K562 (cell line): ENCODE results near the gene CTSL. TPM values are rescaled to one million over a fixed set of nuclear protein-coding genes. Genes with fewer than 3 reads are reported as not detected.

ENCODE experiments used
- ATAC-seq: fragments of 200-7000 bp; cut with Tn5 transposase; 3 replicates; pipeline ENCODE4 v1.9.1; 2020; ENCODE audit warnings: moderate library complexity
- BruUV-seq: library from RNA; stranded (reverse); fragments of 400-500 nt; replicated peaks from 2 replicates; lab custom pipeline; 2021; lab: Mats Ljungman, UMichigan
- CTCF ChIA-PET: fragments of 300-600 bp; formaldehyde crosslinking; extraction: SDS; loops from one replicate; lab custom pipeline; 2021; ENCODE audit warnings: low intra/inter-chr PET ratio; lab: Yijun Ruan, JAX
- POLR2A ChIA-PET: fragments of 300-600, 350-650 bp; sonication (Branson Sonifier 250); formaldehyde crosslinking; extraction: SDS; loops from one replicate; lab custom pipeline; 2021; ENCODE audit warnings: antibody characterized with exemption, inconsistent platforms; lab: Yijun Ruan, JAX
- DNase-seq, 4 experiments: peaks; one replicate each; pipeline versions ENCODE4 v3.0.0 to v3.0.0-alpha.2; 2011 to 2018; ENCODE audit warnings: low spot score in 3 of 4, mixed read lengths in 3 of 4; ENCODE audit errors: extremely low read depth in 1 of 4
- FAIRE-seq: peaks from 2 replicates; lab custom pipeline; 2011; peaks lifted over from hg19 to GRCh38; lab: Jason Lieb, UNC
- H2AFZ ChIP-seq: 2 replicates; pipeline ENCODE4 v1.6.0; 2011; ENCODE audit warnings: low read depth, low read length, control low read depth, inconsistent platforms
- H3K27ac ChIP-seq: fragments of 200-600 bp; 3 replicates; pipeline ENCODE4 v1.8.0; 2011; ENCODE audit warnings: low read depth, mild to moderate bottlenecking, control low read depth, inconsistent platforms, low read length, moderate library complexity, mixed read lengths; ENCODE audit errors: extremely low read depth
- H3K27me3 ChIP-seq, 2 experiments: fragments of 300-600 bp in 1 of 2; 2 replicates in 1 of 2; 3 replicates in 1 of 2; pipeline versions ENCODE4 v1.6.0 to v1.8.0; 2011; ENCODE audit warnings: inconsistent platforms in 2 of 2, low read length in 2 of 2, mild to moderate bottlenecking in 1 of 2, mixed read lengths in 1 of 2, moderate library complexity in 1 of 2; ENCODE audit not compliant: control insufficient read depth in 2 of 2, insufficient read depth in 2 of 2
- H3K36me3 ChIP-seq: fragments of 300-600 bp; 3 replicates; pipeline ENCODE4 v1.8.0; 2011; ENCODE audit warnings: mild to moderate bottlenecking, low read length, inconsistent platforms; ENCODE audit not compliant: control insufficient read depth, insufficient read depth
- H3K4me1 ChIP-seq, 2 experiments: fragments of 200-600 bp in 1 of 2; replicated peaks in 1 of 2; 2 replicates in 1 of 2; 3 replicates in 1 of 2; pipeline versions ENCODE4 v1.5.1 to v1.8.0; 2011; ENCODE audit warnings: inconsistent platforms in 2 of 2, low read length in 2 of 2, mild to moderate bottlenecking in 1 of 2, mixed read lengths in 1 of 2, moderate library complexity in 1 of 2; ENCODE audit not compliant: control insufficient read depth in 2 of 2, insufficient read depth in 2 of 2
- H3K4me2 ChIP-seq: 2 replicates; pipeline ENCODE4 v1.6.1; 2011; ENCODE audit warnings: low read length, control low read depth, inconsistent platforms, mixed read lengths; ENCODE audit not compliant: insufficient read depth
- H3K4me3 ChIP-seq: fragments of 200-600 bp; sonication (generic), shearing (Covaris generic); 2 replicates; pipeline ENCODE4 v1.5.1; 2016; ENCODE audit warnings: control low read depth, inconsistent platforms
- H3K79me2 ChIP-seq: fragments of 200-600 bp; 3 replicates; pipeline ENCODE4 v1.8.0; 2011; ENCODE audit warnings: low read length, inconsistent platforms; ENCODE audit not compliant: control insufficient read depth, insufficient read depth
- H3K9ac ChIP-seq, 2 experiments: 2 replicates each; pipeline versions ENCODE4 v1.6.0 to v1.6.1; 2011; ENCODE audit warnings: low read depth in 2 of 2, low read length in 2 of 2, control low read depth in 1 of 2, inconsistent platforms in 1 of 2, mild to moderate bottlenecking in 1 of 2, mixed read lengths in 1 of 2; ENCODE audit not compliant: insufficient read depth in 1 of 2
- H3K9me1 ChIP-seq: one replicate; pipeline ENCODE4 v1.6.0; 2011; ENCODE audit warnings: inconsistent platforms, mild to moderate bottlenecking, low read length, moderate library complexity; ENCODE audit not compliant: control insufficient read depth, insufficient read depth
- H3K9me3 ChIP-seq: replicated peaks from 2 replicates; pipeline ENCODE4 v1.5.1; 2011; ENCODE audit warnings: low read depth, low read length, inconsistent platforms; ENCODE audit not compliant: control insufficient read depth, insufficient read depth
- H4K20me1 ChIP-seq: replicated peaks from 2 replicates; pipeline ENCODE4 v1.6.1; 2011; ENCODE audit warnings: low read length, inconsistent platforms, mixed read lengths; ENCODE audit not compliant: control insufficient read depth, insufficient read depth
- ADNP ChIP-seq: fragments of 200-800 bp; sonication (Bioruptor generic); IDR thresholded peaks from 2 replicates; pipeline ENCODE4 v1.6.1; 2016; ENCODE audit warnings: missing genetic modification characterization, missing compliant biosample characterization
- ARID1B ChIP-seq: fragments of 450-650 bp; IDR thresholded peaks from 2 replicates; pipeline ENCODE4 v1.6.1; 2016; ENCODE audit warnings: antibody characterized with exemption, mild to moderate bottlenecking, inconsistent platforms
- CBFA2T2 ChIP-seq: fragments of 450-650 bp; conservative IDR thresholded peaks from 2 replicates; pipeline ENCODE4 v1.6.1; 2017; ENCODE audit warnings: mild to moderate bottlenecking
- CBFA2T3 ChIP-seq: fragments of 450-650 bp; IDR thresholded peaks from 2 replicates; pipeline ENCODE4 v1.6.1; 2017
- CREB1 ChIP-seq, 2 experiments: sonication (generic) in 1 of 2; formaldehyde crosslinking in 1 of 2; IDR thresholded peaks; 2 replicates each; pipeline versions ENCODE4 v1.6.1 to v1.8.0; 2012 to 2022; ENCODE audit warnings: inconsistent platforms in 1 of 2, mild to moderate bottlenecking in 1 of 2, missing genetic modification reagents in 1 of 2, moderate library complexity in 1 of 2
- EHMT2 ChIP-seq: fragments of 450-650 bp; IDR thresholded peaks from 2 replicates; pipeline ENCODE4 v1.6.1; 2018; ENCODE audit warnings: antibody characterized with exemption
- FOSL1 ChIP-seq: fragments of 200-800 bp; sonication (Bioruptor generic); conservative IDR thresholded peaks from 2 replicates; pipeline ENCODE4 v1.6.1; 2016; ENCODE audit warnings: missing genetic modification characterization, missing compliant biosample characterization
- JUND ChIP-seq, 2 experiments: IDR thresholded peaks; 2 replicates in 1 of 2; 3 replicates in 1 of 2; pipeline ENCODE4 v1.6.1; 2011; ENCODE audit warnings: borderline replicate concordance in 2 of 2, low read depth in 2 of 2, low read length in 2 of 2, improper control_type of control experiment in 1 of 2, missing biosample characterization in 1 of 2, missing genetic modification characterization in 1 of 2, missing genetic modification reagents in 1 of 2
- NFE2 ChIP-seq: IDR thresholded peaks from 2 replicates; pipeline ENCODE4 v1.6.1; 2014; ENCODE audit warnings: antibody characterized with exemption, low read depth
- RAD21 ChIP-seq, 2 experiments: fragments of 250-450 bp in 1 of 2; fragments of 450-650 bp in 1 of 2; sonication (Bioruptor Pico) in 1 of 2; formaldehyde crosslinking in 1 of 2; IDR thresholded peaks in 1 of 2; conservative IDR thresholded peaks in 1 of 2; 2 replicates each; pipeline versions ENCODE4 v1.4.0 to v1.8.0; 2020 to 2022; ENCODE audit warnings: mild to moderate bottlenecking in 2 of 2, moderate library complexity in 1 of 2
- SMARCE1 ChIP-seq: fragments of 450-650 bp; IDR thresholded peaks from 2 replicates; pipeline ENCODE4 v1.7.1; 2016; ENCODE audit warnings: mild to moderate bottlenecking
- TOE1 ChIP-seq, 2 experiments: fragments of 450-650 bp in 1 of 2; sonication (generic) in 1 of 2; formaldehyde crosslinking in 1 of 2; IDR thresholded peaks; 2 replicates each; pipeline versions ENCODE4 v1.7.1 to v1.8.0; 2016 to 2022; ENCODE audit warnings: borderline replicate concordance in 2 of 2, mild to moderate bottlenecking in 2 of 2, antibody characterized with exemption in 1 of 2, inconsistent platforms in 1 of 2, low read depth in 1 of 2, missing genetic modification reagents in 1 of 2, moderate library complexity in 1 of 2
- WGBS: fragments of 100-300 bp; shearing (Covaris generic); methylation state at CpG from one replicate; pipeline ENCODE4 v1.1.6; 2016; ENCODE audit warnings: low coverage, mixed read lengths; ENCODE audit not compliant: insufficient coverage; ENCODE audit errors: missing lambda C conversion rate; 5-methylcytosine and 5-hydroxymethylcytosine counted together
- in situ Hi-C: fragments of 300-500 bp; cut with MboI; formaldehyde crosslinking; loops from 4 replicates; pipeline ENCODE4 v1.15.0; 2018; ENCODE audit warnings: inconsistent platforms, mixed read lengths
- intact Hi-C: fragments of 100-400 bp; cut with micrococcal nuclease; formaldehyde crosslinking; loops from 2 replicates; pipeline ENCODE4 v1.14.2; 2022
- polyA plus RNA-seq, 8 experiments: library from polyadenylated mRNA; depleted of rRNA in 4 of 8; stranded (reverse) in 5 of 8; unstranded in 3 of 8; fragments of >200 nt; fragmentation: Nextera tagmentation in 2 of 8; fragmentation: Illumina TruSeq in 1 of 8; extraction: Ambion mirVana in 2 of 8; extraction: Trizol in 1 of 8; gene quantifications; 2 replicates each; pipeline versions ENCODE4 v1.2.1 to v1.2.3, GENCODE V29; 2011 to 2014; ENCODE audit warnings: inconsistent platforms in 1 of 8, missing spikeins in 1 of 8
- total RNA-seq, 7 experiments: library from RNA; depleted of rRNA in 6 of 7; stranded (reverse); fragments of >200 nt in 6 of 7; fragmentation: Illumina TruSeq in 2 of 7; extraction: Trizol in 2 of 7; gene quantifications; 2 replicates each; pipeline versions ENCODE4 v1.2.1 to v1.2.3, GENCODE V29; 2011 to 2021; ENCODE audit warnings: low replicate concordance in 1 of 7

CTSL gene
- total and polyA plus RNA-seq, 9 of the 15 experiments (the other 6 are each of a cell fraction or from before 2014, with no cell fraction given), result 55.9 to 165 (median 93.7) TPM

DNA sequence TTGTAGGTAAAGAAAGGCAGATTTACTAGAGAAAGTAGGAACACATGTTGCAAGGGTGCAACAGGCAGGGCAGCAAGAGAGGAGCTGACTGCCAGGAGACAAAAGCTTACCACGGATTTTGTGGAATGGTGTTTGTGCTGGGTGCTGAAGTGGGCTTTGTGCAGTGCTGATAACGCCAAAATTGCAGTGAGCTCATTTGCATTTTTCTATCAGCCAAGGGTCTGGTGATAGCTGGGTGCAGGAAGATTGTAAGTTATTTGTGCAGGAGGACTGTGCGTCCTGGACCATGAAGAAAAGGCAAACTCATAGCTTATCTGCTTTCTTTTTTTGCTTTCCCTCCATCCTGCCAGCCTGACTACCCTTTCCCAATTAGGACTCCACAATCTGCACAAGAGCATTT, 13.6 kb downstream of the CTSL start (continued):
- TF ChIP-seq CBFA2T2 (peak; percentile 55), ARID1B (0 out of 2 replicates have a peak, but pooled peaks have one; percentile 24), TOE1 (IDR thresholded peaks at IDR 0.05; ENCODE audit: borderline replicate concordance) (no peak), TOE1 (CRISPR knock-in tag; IDR thresholded peaks at IDR 0.05; ENCODE audit: borderline replicate concordance, low read depth) (no peak)

DNA sequence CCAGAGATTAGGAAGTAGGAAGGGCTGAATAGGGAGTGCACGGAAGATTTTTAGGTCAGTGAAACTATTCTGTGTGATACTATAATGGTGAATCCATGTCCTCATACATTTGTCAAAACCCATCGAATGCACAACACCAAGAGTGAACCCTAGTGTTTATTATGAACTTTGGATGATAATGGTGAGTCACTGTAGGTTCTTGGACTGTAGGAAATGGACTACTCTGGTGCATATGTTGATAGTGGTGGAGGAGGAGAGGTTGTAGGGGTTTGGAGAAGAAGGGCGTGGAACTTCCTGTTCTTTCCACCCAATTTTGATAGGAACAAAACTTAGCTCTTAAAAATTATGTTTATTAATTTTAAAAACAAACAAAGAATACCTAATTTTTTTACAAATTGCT, 14.3 kb downstream of the CTSL start:
- Histone ChIP-seq H3K27me3 (no peaks in the 10 kb centered on the region), H3K9me3 (peaks cover 8% of the 10 kb centered on the region; the same call in 1 of the 2 replicates), H3K4me3 (no peak overlapping the region), H3K9ac (no peak overlapping the region), H3K27ac (peak overlapping the region; percentile 43; the same call in 2 of the 3 replicates), H3K9me1 (no peaks in the 10 kb centered on the region), H3K36me3 (no peaks in the 10 kb centered on the region), H3K4me2 (peak overlapping the region; percentile 57; the same call in 1 of the 2 replicates), H2AFZ (peak overlapping the region; percentile 70; the same call in 1 of the 2 replicates), H4K20me1 (no peaks in the 10 kb centered on the region), H3K4me1 (peaks cover 0 to 20% of the 10 kb centered on the region in 2 experiments; a peak in 2 of 5 replicates), H3K79me2 (no peaks in the 10 kb centered on the region)
- DNase-seq, result peak in 2 of 4 experiments; percentile 38 to 55
- ChIA-PET POLR2A (interaction anchor here (1.0 to 1.4 kb wide), 2 partner anchors 10 to 14 kb away, joined by 3 to 4 read pairs; partner anchors contain the start of gene CTSL), CTCF (no interaction called here)
- no TSS peak for BruUV-seq
- TF ChIP-seq EHMT2 (0 out of 2 replicates have a peak, but pooled peaks have one; percentile 64), CREB1 (IDR thresholded peaks at IDR 0.05) (no peak), CREB1 (CRISPR knock-in tag; IDR thresholded peaks at IDR 0.05) (no peak), ADNP (tag) (no peak), NFE2 (peak; percentile 40; the same call in 1 of the 2 replicates), ARID1B (no peak), RAD21 (CRISPR knock-in tag; conservative IDR thresholded peaks at IDR 0.05 in 1 of 2, IDR thresholded peaks at IDR 0.05 in 1 of 2) (peak in 1 of 2 experiments; percentile 37; a peak in 1 of 4 replicates), CBFA2T3 (0 out of 2 replicates have a peak, but pooled peaks have one; percentile 17), SMARCE1 (0 out of 2 replicates have a peak, but pooled peaks have one; percentile 23), JUND (IDR thresholded peaks at IDR 0.05; ENCODE audit: borderline replicate concordance, low read depth, low read length) (peak; percentile 71; the same call in 1 of the 2 replicates), JUND (tag; IDR thresholded peaks at IDR 0.05; ENCODE audit: borderline replicate concordance, low read depth, low read length) (no peak), FOSL1 (tag) (peak; percentile 47; the same call in 1 of the 2 replicates)
- FAIRE-seq, result peak; percentile 65
- WGBS, result 11% methylated on average over 3 of the region's 3 CpGs
- peak; percentile 88 for ATAC-seq
- in situ Hi-C loops, result no loop called here
- intact Hi-C loops, result no loop called here
